Activated naive CD8-positive, alpha-beta T cell (primary cell): ENCODE data around the gene ARHGAP11A.
"Not testable (repeated sequence)": the region's sequence is repeated elsewhere in the genome, so short reads cannot be mapped to it uniquely, and the experiment has no call there.

Experiments
- H3K27ac Mint-ChIP-seq: one replicate; pipeline ENCODE4 v1.8.0; 2021; ENCODE audit warnings: mixed read lengths
- H3K27me3 Mint-ChIP-seq: one replicate; pipeline ENCODE4 v1.8.0; 2021; ENCODE audit warnings: mixed read lengths
- H3K36me3 Mint-ChIP-seq: one replicate; pipeline ENCODE4 v1.8.0; 2021; ENCODE audit warnings: mixed read lengths
- H3K4me1 Mint-ChIP-seq: one replicate; pipeline ENCODE4 v1.8.0; 2021; ENCODE audit warnings: low read depth, mixed read lengths
- H3K4me3 Mint-ChIP-seq: one replicate; pipeline ENCODE4 v1.8.0; 2021; ENCODE audit warnings: mild to moderate bottlenecking, mixed read lengths
- H3K9me3 Mint-ChIP-seq: one replicate; pipeline ENCODE4 v1.8.0; 2021; ENCODE audit warnings: low read depth, mixed read lengths

Gene ARHGAP11A

GRCh38 chr15:32615051-32615870 is at the start of gene ARHGAP11A:
Gene ARHGAP11A (plus strand): TSS chr15:32615504. CDS start chr15:32616212, 708 bp downstream.
- H3K27ac Mint-ChIP-seq = peak within 1 kb of the TSS; percentile 97
- H3K9me3 Mint-ChIP-seq, H3K27me3 Mint-ChIP-seq, H3K36me3 Mint-ChIP-seq: not testable (repeated sequence)
- H3K4me3 Mint-ChIP-seq = peak within 1 kb of the TSS; percentile 98
- H3K4me1 Mint-ChIP-seq = peaks cover 11% of the 10 kb centered on the region

GRCh38 chr15:32568988-32569387 is 46.3 kb upstream of the ARHGAP11A start:
- not testable (repeated sequence) for H3K9me3 Mint-ChIP-seq, H3K27ac Mint-ChIP-seq, H3K27me3 Mint-ChIP-seq, H3K36me3 Mint-ChIP-seq, H3K4me3 Mint-ChIP-seq, H3K4me1 Mint-ChIP-seq

- H3K27me3 Mint-ChIP-seq, H3K9me3 Mint-ChIP-seq, H3K36me3 Mint-ChIP-seq, H3K4me3 Mint-ChIP-seq, H3K4me1 Mint-ChIP-seq, H3K27ac Mint-ChIP-seq: not testable (repeated sequence)
Measured at GRCh38 chr15:32578482-32578881, 36.8 kb upstream of the ARHGAP11A start.

GRCh38 chr15:32585844-32586243 is 29.5 kb upstream of the ARHGAP11A start:
- H3K27ac Mint-ChIP-seq, H3K36me3 Mint-ChIP-seq, H3K27me3 Mint-ChIP-seq, H3K9me3 Mint-ChIP-seq, H3K4me1 Mint-ChIP-seq, H3K4me3 Mint-ChIP-seq: not testable (repeated sequence)

- H3K27ac Mint-ChIP-seq, H3K4me3 Mint-ChIP-seq, H3K9me3 Mint-ChIP-seq, H3K27me3 Mint-ChIP-seq, H3K4me1 Mint-ChIP-seq, H3K36me3 Mint-ChIP-seq: not testable (repeated sequence)
Measured at GRCh38 chr15:32593151-32593550, 22.2 kb upstream of the ARHGAP11A start, which contains the start of gene GOLGA8N. Gene GOLGA8N (plus strand): TSS chr15:32593456.

- H3K27ac Mint-ChIP-seq, H3K27me3 Mint-ChIP-seq, H3K4me1 Mint-ChIP-seq, H3K4me3 Mint-ChIP-seq, H3K36me3 Mint-ChIP-seq, H3K9me3 Mint-ChIP-seq: not testable (repeated sequence)
Measured at GRCh38 chr15:32609518-32609917, 5.8 kb upstream of the ARHGAP11A start.

- not testable (repeated sequence) for H3K36me3 Mint-ChIP-seq, H3K4me3 Mint-ChIP-seq
Measured at GRCh38 chr15:32610719-32611118, 4.6 kb upstream of the ARHGAP11A start.

GRCh38 chr15:32614712-32615050 is 623 bp upstream of the ARHGAP11A start:
- H3K9me3 Mint-ChIP-seq, H3K27me3 Mint-ChIP-seq, H3K36me3 Mint-ChIP-seq: not testable (repeated sequence)
- Mint-ChIP-seq H3K4me1 (peaks cover 11% of the 10 kb centered on the region), H3K4me3 (peak overlapping the region; percentile 98), H3K27ac (peak overlapping the region; percentile 97)

More at GRCh38 chr15:32610719-32611118, 4.6 kb upstream of the ARHGAP11A start:
- not testable (repeated sequence) for H3K27me3 Mint-ChIP-seq, H3K9me3 Mint-ChIP-seq, H3K4me1 Mint-ChIP-seq, H3K27ac Mint-ChIP-seq

GRCh38 chr15:32615871-32616426 is 645 bp downstream of the ARHGAP11A start:
- H3K27me3 Mint-ChIP-seq, H3K9me3 Mint-ChIP-seq, H3K4me1 Mint-ChIP-seq, H3K36me3 Mint-ChIP-seq: not testable (repeated sequence)
- peak overlapping the region; percentile 98 for H3K4me3 Mint-ChIP-seq
- H3K27ac Mint-ChIP-seq = peak overlapping the region; percentile 97

- Mint-ChIP-seq H3K27ac (no peak overlapping the region), H3K36me3 (peaks cover 19% of the 10 kb centered on the region), H3K4me3 (no peak overlapping the region)
Measured at GRCh38 chr15:32636410-32636809, 21.1 kb downstream of the ARHGAP11A start.

GRCh38 chr15:32636908-32637567 is 21.7 kb downstream of the ARHGAP11A start:
- no peaks in the 10 kb centered on the region for H3K27me3 Mint-ChIP-seq
- H3K4me1 Mint-ChIP-seq = no peaks in the 10 kb centered on the region
- H3K36me3 Mint-ChIP-seq = peaks cover 19% of the 10 kb centered on the region
- no peaks in the 10 kb centered on the region for H3K9me3 Mint-ChIP-seq
- no peak overlapping the region for H3K27ac Mint-ChIP-seq
- no peak overlapping the region for H3K4me3 Mint-ChIP-seq

More at GRCh38 chr15:32636410-32636809, 21.1 kb downstream of the ARHGAP11A start:
- Mint-ChIP-seq H3K4me1 (no peaks in the 10 kb centered on the region), H3K9me3 (no peaks in the 10 kb centered on the region), H3K27me3 (no peaks in the 10 kb centered on the region)

GRCh38 chr15:32637704-32638103 is 22.4 kb downstream of the ARHGAP11A start:
- no peaks in the 10 kb centered on the region for H3K27me3 Mint-ChIP-seq

GRCh38 chr15:32641517-32642059 is 26.3 kb downstream of the ARHGAP11A start, which contains the start of gene SCG5:
Gene SCG5 (plus strand): TSS chr15:32641710. CDS start chr15:32643593, 1,883 bp downstream.
- Mint-ChIP-seq H3K9me3 (no peaks in the 10 kb centered on the region), H3K4me1 (no peaks in the 10 kb centered on the region), H3K27ac (no peak within 1 kb of the TSS), H3K36me3 (peaks cover 7% of the 10 kb centered on the region), H3K27me3 (no peaks in the 10 kb centered on the region), H3K4me3 (peak within 1 kb of the TSS; percentile 30)

More at GRCh38 chr15:32637704-32638103, 22.4 kb downstream of the ARHGAP11A start:
- Mint-ChIP-seq H3K4me3 (no peak overlapping the region), H3K9me3 (no peaks in the 10 kb centered on the region), H3K4me1 (no peaks in the 10 kb centered on the region), H3K36me3 (peaks cover 19% of the 10 kb centered on the region), H3K27ac (no peak overlapping the region)

- Mint-ChIP-seq H3K27me3 (no peaks in the 10 kb centered on the region), H3K36me3 (peaks cover 6% of the 10 kb centered on the region)
Measured at GRCh38 chr15:32642667-32643435, 27.5 kb downstream of the ARHGAP11A start.

More at GRCh38 chr15:32642667-32643435, 27.5 kb downstream of the ARHGAP11A start:
- Mint-ChIP-seq H3K4me1 (no peaks in the 10 kb centered on the region), H3K9me3 (no peaks in the 10 kb centered on the region), H3K4me3 (no peak overlapping the region), H3K27ac (no peak overlapping the region)
